ENCODE data around the gene SLC38A10.
A peak's percentile ranks its signal among the peaks of the same experiment; 100 is the strongest.
"Not testable (repeated sequence)": the region's sequence is repeated elsewhere in the genome, so short reads cannot be mapped to it uniquely, and the experiment has no call there.

The SLC38A10 gene

GRCh38 chr17:81230043-81230820, 64.9 kb downstream of the SLC38A10 start:
- no peak for DNase-seq (ENCODE audit: low read depth in 2 of 2)

DNA sequence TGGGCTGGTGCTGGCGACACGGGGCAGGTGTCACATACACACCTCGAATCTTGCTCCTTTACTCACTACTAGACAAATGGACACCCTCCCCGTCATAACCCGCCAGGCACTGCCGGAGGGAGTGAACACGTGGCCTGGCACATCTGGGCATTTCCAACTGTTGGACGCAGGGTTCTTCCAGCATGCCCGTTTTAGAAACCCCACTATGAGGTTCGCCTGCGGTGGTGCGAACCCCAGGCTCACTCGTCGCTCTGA, 65.5 kb downstream of the SLC38A10 start:
- DNase-seq (ENCODE audit: low read depth in 2 of 2): no peak

- DNase-seq (ENCODE audit: low read depth in 2 of 2): no peak
Observed at GRCh38 chr17:81228834-81229665, 66.1 kb downstream of the SLC38A10 start.

DNA sequence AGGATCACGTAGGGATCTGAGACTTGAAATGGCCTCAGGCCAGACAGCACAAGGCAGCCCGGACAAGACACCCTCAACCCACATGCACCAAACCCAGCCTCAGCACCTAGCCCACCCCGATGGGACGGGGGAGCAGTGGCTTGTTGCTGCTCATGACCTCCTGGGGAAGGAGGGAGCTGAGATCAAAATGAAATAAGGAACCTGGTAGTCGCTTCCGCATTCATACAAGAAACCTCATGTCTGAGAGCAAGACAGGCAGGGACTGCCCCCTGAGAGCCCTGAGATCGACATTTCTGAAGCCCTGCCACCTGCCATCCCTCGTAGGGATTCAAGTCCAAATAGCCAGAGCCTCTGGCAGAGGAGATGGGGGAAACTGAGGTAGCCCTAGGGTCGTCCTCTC, 66.7 kb downstream of the SLC38A10 start:
- DNase-seq (ENCODE audit: low read depth in 2 of 2): no peak

DNA sequence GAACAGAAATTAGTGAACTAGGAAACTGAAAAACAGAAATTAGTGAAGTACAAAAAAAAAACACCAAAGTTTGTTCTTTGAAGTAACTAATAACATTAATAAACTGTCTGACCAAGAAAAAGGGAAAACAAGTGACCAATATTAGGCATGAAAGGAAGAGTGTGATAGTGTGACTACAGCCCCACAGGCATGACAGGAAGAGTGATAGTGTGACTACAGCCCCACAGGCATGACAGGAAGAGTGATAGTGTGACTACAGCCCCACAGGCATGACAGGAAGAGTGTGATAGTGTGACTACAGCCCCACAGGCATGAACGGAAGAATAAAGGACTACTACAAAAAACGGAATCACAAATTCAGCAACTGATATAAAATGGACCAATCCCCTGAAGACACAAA, 67.5 kb downstream of the SLC38A10 start:
- not testable (repeated sequence) for DNase-seq (ENCODE audit: low read depth in 2 of 2)

GRCh38 chr17:81223762-81224130, 71.4 kb downstream of the SLC38A10 start:
- DNase-seq (ENCODE audit: low read depth in 2 of 2): no peak

DNA sequence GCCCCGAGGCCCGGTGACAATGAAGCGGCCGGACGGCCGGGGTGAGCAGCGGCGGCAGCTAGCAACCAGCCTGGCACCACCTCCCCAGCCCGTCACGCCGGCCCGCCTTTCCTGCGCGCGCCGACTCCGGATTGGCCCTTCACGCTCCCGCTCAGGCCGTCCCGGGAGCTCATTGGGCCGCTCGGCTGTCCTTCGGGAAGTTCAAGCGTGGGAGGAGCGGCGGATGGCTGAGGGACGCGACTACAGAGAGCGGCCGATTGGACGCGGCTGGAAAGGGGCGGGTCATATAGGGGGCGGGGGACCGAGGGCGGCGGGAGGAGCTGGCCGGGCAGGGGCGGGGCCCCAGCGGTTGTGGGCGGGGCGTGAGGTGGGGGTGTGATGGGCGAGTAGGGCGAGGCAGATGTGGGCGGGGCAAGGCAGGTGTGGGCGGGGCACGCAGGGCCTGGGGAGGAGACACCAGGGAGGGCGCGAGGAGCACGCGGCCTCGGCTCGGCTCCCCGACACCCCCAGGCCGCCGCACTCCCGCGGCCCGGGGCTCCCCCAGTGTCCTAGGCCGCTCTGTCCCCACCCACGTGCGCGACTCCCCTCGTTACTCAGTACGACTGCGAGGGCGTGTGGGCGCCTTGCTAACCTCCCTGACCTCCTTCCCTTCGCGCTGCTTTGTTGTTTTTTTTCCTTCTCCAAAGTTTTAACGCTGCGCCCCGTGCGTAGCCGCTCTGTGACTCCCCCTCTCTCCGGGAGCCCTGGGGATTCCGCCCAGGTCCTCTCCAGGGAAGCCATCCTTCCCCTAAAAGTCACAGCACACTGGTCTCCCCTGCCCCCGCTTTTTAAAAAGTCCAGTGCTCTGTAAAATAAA, 72.0 kb downstream of the SLC38A10 start, which contains the start of gene CEP131:
Gene CEP131, minus strand, starts transcription at position 60 of the 856 bp plus-strand sequence. CDS start 2,909 bp downstream, outside the sequence.
- peak; percentile 100 for DNase-seq (ENCODE audit: low read depth in 2 of 2)

DNA sequence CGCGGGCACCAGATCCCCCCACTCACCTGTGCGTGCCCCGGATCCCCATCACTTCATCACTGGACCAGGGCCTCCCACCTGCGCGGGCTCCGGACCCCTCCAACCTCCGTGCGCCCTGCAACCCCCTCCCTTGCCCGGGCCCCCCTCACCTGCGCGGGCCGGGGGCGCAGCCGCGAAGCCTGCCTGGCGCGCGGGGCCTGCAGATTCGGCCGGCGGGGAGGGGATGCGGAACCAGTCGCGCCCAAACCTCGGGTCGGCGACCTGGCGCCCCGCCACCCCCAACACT, 72.5 kb downstream of the SLC38A10 start:
- no peak for DNase-seq (ENCODE audit: low read depth in 2 of 2)

- DNase-seq (ENCODE audit: low read depth in 2 of 2): no peak
Observed at GRCh38 chr17:81221842-81222619, 73.1 kb downstream of the SLC38A10 start.

- no peak for DNase-seq (ENCODE audit: low read depth in 2 of 2)
Observed at GRCh38 chr17:81221371-81221841, 73.7 kb downstream of the SLC38A10 start.

GRCh38 chr17:81219476-81220180, 75.5 kb downstream of the SLC38A10 start:
- DNase-seq (ENCODE audit: low read depth in 2 of 2): no peak

- DNase-seq (ENCODE audit: low read depth in 2 of 2): no peak
Observed at GRCh38 chr17:81218991-81219390, 76.1 kb downstream of the SLC38A10 start.

DNA sequence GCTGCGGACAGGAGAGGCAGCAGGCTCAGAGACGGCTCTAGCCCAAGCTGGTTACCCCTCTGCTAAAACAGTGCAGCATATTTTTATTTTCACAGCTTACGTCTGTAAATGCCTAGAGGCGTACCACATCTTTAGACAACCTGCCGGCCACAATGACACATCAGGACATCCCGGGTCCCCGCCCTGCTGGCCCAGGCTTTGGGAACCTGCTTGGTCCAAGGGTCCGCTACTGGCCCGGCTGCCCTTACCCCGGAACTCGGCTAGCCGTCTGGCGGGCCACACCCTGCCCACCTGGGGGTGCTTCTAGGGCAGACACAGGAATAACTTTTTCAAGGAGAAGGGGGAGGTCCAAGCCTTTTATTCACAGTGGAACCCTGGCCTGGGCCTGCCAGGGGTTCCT, 76.6 kb downstream of the SLC38A10 start:
- no peak for DNase-seq (ENCODE audit: low read depth in 2 of 2)

DNA sequence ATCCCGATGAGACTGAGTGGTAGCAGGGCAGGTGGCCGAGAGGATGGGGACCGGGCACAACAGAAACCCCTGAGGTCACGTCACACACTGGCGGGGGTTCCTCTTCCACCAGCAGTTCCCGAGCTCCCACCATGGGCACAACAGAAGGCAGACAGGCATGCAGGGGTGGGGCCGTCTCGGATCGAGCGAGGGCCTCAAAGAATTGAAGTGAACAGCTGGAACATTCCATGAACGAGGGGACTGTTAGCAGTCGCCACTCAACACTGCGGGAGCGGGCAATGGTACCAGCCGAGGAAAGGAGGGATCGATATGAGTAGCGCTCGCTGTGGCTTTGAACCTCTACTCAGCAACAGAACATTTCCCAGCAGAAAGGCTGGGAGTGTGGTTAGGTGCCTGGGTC, 77.6 kb downstream of the SLC38A10 start:
- no peak for DNase-seq (ENCODE audit: low read depth in 2 of 2)

GRCh38 chr17:81213978-81214377, 81.1 kb downstream of the SLC38A10 start:
- DNase-seq (ENCODE audit: low read depth in 2 of 2): no peak

DNA sequence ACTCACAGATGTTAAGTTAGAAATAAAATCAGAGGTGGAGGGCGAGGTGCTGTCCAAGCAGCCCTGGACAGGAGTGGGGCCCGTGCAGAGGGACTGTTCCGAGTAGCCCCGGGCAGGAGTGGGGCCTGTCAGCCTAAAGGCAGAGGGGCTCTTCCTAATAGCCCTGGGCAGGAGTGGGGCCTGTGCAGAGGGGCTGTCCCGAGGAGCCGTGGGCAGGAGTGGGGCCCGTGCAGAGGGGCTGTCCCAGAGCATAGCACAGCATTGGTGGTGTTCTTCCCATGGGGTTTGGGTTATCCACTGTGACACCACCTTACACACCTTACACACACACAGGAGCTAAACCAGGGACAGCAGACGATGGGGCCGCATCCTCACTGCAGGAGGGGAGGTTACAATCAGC, 82.7 kb downstream of the SLC38A10 start:
- no peak for DNase-seq (ENCODE audit: low read depth in 2 of 2)

DNA sequence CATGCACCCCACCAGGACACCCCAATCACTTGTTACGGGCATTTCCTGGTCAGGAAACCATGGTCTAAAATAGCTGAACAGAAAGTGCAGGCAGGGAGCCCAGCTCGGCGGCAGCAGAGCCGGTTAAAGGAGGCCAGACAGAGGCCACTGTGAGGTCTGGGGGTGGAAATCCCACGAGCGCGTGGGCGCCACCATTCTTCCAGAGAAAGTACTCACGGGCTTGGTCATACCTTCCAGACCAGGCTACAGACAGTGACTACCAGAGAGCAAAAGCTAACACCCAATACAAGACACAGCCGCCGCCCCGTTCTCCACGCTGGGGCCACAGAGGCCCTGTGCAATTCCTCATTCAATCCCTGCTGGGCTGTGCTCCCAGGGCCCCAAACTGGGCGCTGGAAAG, 84.2 kb downstream of the SLC38A10 start:
- DNase-seq (ENCODE audit: low read depth in 2 of 2): no peak

DNA sequence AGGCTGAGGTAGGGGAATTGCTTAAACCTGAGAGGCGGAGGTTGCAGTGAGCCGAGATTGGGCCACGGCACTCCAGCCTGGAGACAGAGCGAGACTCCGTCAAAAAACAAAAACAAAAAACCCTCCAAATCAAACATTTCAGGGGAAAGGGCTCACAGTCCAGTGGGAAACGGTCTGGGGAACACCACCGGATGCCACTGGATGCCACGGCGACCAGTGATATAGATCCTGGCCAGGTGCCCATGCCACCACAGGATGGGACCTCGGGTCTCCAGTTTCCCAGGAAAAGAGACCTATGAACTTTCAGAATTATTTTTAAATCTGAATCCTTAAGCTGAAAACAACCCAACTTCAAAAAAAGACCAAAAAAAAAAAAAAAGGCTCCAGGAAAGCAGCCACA, 84.6 kb downstream of the SLC38A10 start:
- no peak for DNase-seq (ENCODE audit: low read depth in 2 of 2)

DNA sequence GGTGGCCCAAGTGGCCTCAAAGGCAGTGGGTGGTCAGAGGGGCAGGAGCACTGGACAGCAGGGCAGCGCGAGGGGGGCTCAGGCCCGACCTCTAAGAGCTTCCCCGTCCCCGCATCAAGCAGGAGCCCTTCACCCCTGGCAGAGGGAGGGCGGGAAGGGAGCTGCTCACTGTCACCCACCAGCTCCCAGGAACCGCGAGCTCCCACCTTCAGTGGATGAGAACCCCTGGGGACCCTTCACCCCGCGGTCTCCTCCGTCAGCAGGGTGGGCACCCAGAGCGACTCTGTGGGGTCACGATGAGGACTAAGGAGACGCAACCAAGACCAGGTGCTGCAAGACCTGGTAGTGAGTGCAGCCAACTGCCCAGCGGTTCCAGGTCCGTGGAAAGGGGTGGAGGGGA, 86.0 kb downstream of the SLC38A10 start:
- no peak for DNase-seq (ENCODE audit: low read depth in 2 of 2)

DNA sequence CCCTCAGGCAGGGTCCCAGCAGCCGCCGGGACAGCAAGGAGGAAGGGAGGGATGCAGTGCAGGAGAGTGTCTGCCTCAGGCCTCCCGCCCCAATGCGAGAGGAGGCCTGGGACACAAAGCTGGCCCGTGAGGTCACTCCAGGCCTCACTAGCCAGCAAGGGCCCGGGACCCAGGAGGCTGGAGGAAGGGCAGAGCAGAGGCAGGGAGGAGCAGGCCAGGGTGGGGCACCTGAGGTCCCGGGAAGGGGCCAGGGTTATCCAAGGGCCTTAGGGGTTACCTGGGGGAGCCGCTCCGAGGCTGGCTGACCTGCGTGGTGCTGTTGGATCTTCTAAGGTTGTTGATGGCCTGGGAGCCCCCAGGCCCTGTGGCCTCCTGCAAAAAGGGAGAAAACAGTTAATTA, 86.5 kb downstream of the SLC38A10 start:
- no peak for DNase-seq (ENCODE audit: low read depth in 2 of 2)

Measured in activated CD4-positive, alpha-beta T cell treated with anti-CD3 and anti-CD28 coated beads for 24 hours (primary cell).